Breast epithelium (tissue), 3 donors: ENCODE measurements around the gene NRIP2.

ENCODE experiments used
- POLR2A ChIP-seq: fragments of 450-650 bp; IDR thresholded peaks from one replicate; pipeline ENCODE4 v1.6.1; 2016; ENCODE audit warnings: antibody characterized with exemption, mild to moderate bottlenecking, moderate library complexity
- TF ChIP-seq, protein P1 (sequence below), 3 donors: fragments of 450-650 bp; IDR thresholded peaks; one replicate each; pipeline ENCODE4 v1.5.1; 2016 to 2017; ENCODE audit warnings: antibody characterized with exemption in 3 of 3, mild to moderate bottlenecking in 3 of 3, moderate library complexity in 3 of 3

DNA sequence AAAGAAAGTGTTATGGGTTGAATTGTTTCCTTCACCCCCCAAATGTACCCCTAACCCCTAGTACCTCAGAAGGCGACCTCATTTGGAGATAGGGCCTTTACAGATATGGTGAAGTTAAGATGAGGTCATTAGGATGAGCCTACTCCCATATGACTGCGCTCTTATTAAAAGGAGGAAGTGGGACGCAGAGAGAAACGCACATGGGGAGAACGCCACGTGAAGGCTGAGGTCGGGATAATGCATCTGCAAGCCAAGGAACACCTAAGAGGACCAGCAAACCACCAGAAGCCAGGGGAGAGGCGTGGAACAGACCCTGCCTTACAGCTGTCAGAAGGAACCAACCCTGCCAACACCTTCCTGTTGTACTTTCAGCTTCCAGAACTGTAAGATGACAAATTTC is 1.7 kb upstream of the NRIP2 start:
- TF ChIP-seq, protein P1, sequence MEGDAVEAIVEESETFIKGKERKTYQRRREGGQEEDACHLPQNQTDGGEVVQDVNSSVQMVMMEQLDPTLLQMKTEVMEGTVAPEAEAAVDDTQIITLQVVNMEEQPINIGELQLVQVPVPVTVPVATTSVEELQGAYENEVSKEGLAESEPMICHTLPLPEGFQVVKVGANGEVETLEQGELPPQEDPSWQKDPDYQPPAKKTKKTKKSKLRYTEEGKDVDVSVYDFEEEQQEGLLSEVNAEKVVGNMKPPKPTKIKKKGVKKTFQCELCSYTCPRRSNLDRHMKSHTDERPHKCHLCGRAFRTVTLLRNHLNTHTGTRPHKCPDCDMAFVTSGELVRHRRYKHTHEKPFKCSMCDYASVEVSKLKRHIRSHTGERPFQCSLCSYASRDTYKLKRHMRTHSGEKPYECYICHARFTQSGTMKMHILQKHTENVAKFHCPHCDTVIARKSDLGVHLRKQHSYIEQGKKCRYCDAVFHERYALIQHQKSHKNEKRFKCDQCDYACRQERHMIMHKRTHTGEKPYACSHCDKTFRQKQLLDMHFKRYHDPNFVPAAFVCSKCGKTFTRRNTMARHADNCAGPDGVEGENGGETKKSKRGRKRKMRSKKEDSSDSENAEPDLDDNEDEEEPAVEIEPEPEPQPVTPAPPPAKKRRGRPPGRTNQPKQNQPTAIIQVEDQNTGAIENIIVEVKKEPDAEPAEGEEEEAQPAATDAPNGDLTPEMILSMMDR (IDR thresholded peaks at IDR 0.05): no peak
- no peak for TF ChIP-seq POLR2A
